Vagina (tissue), 2 donors: Measurements from ENCODE around the gene CPM. TPM values are rescaled to one million over a fixed set of nuclear protein-coding genes. Genes with fewer than 3 reads are reported as not detected.

Experiments used
- DNase-seq, 2 donors: peaks; one replicate each; pipeline ENCODE4 v3.0.0-alpha.2; 2017; ENCODE audit errors: extremely low spot score in 2 of 2
- H3K27ac ChIP-seq: fragments of 200-600 bp; sonication (generic); one replicate; pipeline ENCODE4 v1.5.1; 2019
- H3K27me3 ChIP-seq: fragments of 200-600 bp; sonication (generic); one replicate; pipeline ENCODE4 v1.5.1; 2019
- H3K36me3 ChIP-seq, 2 donors: fragments of 200-600 bp; sonication (generic); one replicate each; pipeline ENCODE4 v1.5.1; 2017 to 2019
- H3K4me1 ChIP-seq: fragments of 200-600 bp; sonication (generic); one replicate; pipeline ENCODE4 v1.5.1; 2019
- H3K4me3 ChIP-seq, 2 donors: fragments of 200-600 bp; sonication (generic); 1 replicate in 1 of 2; 2 replicates in 1 of 2; pipeline ENCODE4 v1.5.1; 2016 to 2019
- H3K9me3 ChIP-seq: fragments of 200-600 bp; sonication (generic); one replicate; pipeline ENCODE4 v1.5.1; 2019
- POLR2A ChIP-seq, 2 donors: fragments of 450-650 bp; IDR thresholded peaks; one replicate each; pipeline ENCODE4 v1.6.1; 2017; ENCODE audit warnings: antibody characterized with exemption in 2 of 2, mild to moderate bottlenecking in 2 of 2, moderate library complexity in 2 of 2
- POLR2AphosphoS5 ChIP-seq, 2 donors: sonication (generic); formaldehyde crosslinking; IDR thresholded peaks; one replicate each; pipeline ENCODE4 v1.9.0; 2017; ENCODE audit warnings: antibody characterized with exemption in 2 of 2, mild to moderate bottlenecking in 2 of 2, low read depth in 1 of 2; ENCODE audit not compliant: insufficient read depth in 1 of 2
- intact Hi-C: fragments of 100-400 bp; cut with DNase I; formaldehyde crosslinking; loops from one replicate; pipeline ENCODE4 v1.15.1; 2023
- total RNA-seq: library from RNA; depleted of rRNA; stranded (reverse); fragments of >200 nt; gene quantifications from one replicate; pipeline ENCODE4 v1.2.3, GENCODE V29; 2016
- TF ChIP-seq, protein P1 (sequence below), 3 experiments: fragments of 450-650 bp in 2 of 3; fragments of 200-600 bp in 1 of 3; sonication (generic) in 1 of 3; IDR thresholded peaks; one replicate each; pipeline ENCODE4 v1.5.1; 2017 to 2019; ENCODE audit warnings: antibody characterized with exemption in 3 of 3, mild to moderate bottlenecking in 2 of 3, moderate library complexity in 2 of 3

CPM gene
- total RNA-seq, 1 donor from 2014 or later = 35.4 TPM

DNA sequence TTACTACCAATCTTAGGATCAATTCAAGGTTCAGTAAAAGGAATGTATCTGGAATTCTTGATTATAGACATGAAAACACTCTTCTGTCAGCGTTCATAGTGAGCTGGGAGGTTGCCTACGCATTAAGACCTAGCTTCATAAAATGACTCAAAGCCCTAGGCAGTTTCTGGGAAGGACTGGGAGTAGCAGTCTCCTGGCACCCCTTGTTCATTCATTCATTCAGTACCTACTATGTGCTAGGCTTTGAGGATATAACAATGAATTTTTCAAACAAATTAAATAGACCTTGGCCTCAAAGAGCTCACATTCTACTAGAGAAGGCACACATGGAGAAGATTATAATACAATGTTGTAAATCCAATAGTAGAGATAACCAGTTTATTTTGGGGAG, 78.9 kb downstream of the CPM start:
- TF ChIP-seq, protein P1, sequence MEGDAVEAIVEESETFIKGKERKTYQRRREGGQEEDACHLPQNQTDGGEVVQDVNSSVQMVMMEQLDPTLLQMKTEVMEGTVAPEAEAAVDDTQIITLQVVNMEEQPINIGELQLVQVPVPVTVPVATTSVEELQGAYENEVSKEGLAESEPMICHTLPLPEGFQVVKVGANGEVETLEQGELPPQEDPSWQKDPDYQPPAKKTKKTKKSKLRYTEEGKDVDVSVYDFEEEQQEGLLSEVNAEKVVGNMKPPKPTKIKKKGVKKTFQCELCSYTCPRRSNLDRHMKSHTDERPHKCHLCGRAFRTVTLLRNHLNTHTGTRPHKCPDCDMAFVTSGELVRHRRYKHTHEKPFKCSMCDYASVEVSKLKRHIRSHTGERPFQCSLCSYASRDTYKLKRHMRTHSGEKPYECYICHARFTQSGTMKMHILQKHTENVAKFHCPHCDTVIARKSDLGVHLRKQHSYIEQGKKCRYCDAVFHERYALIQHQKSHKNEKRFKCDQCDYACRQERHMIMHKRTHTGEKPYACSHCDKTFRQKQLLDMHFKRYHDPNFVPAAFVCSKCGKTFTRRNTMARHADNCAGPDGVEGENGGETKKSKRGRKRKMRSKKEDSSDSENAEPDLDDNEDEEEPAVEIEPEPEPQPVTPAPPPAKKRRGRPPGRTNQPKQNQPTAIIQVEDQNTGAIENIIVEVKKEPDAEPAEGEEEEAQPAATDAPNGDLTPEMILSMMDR (IDR thresholded peaks at IDR 0.05) = no peak
- TF ChIP-seq POLR2A (IDR thresholded peaks at IDR 0.05) (no peak), POLR2AphosphoS5 (IDR thresholded peaks at IDR 0.05; ENCODE audit: insufficient read depth in 1 of 2, low read depth in 1 of 2) (no peak)
- intact Hi-C loops = no loop called here
- Histone ChIP-seq H3K4me3 (no peak overlapping the region), H3K4me1 (no peaks in the 10 kb centered on the region), H3K27me3 (no peaks in the 10 kb centered on the region), H3K9me3 (no peaks in the 10 kb centered on the region), H3K27ac (no peak overlapping the region), H3K36me3 (no peaks in the 10 kb centered on the region)
- no peak for DNase-seq

DNA sequence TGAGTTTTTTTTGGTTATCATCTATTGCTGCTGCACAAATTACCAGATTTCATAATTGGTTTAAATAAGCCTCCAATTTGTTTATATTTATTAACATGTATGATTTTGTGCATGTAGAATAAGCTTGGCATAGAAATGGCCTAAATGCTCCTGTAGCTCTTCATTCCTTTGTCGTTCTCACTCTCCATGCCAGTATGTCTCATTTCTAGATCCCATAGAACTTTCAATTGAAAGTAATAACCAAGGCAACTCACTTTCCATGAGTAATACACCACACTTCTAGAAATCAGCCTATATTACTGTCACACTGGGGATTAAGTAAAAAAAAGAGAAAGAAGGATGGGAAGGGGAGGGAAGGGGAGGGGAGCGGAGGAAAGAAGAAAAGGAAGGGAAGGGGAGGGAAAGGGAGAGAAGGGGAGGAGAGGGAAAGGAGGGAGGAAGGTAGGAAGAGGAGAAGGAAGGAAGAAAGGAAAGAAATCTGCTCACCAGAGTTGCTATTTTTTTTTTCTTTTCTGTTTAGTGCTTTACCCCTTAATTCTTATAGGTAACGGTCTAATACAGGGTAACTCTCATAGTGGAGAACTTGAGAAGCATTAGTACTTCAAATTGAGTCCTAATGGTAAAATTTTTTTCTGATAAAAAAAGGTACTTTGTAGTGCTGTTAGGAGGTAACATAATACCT, 79.4 kb downstream of the CPM start:
- no peaks in the 10 kb centered on the region for H3K4me1 ChIP-seq
- TF ChIP-seq POLR2A (IDR thresholded peaks at IDR 0.05) (no peak), POLR2AphosphoS5 (IDR thresholded peaks at IDR 0.05; ENCODE audit: insufficient read depth in 1 of 2, low read depth in 1 of 2) (no peak)
- intact Hi-C loops = no loop called here
- no peaks in the 10 kb centered on the region for H3K36me3 ChIP-seq
- no peaks in the 10 kb centered on the region for H3K9me3 ChIP-seq
- H3K27me3 ChIP-seq = no peaks in the 10 kb centered on the region
- no peak overlapping the region for H3K27ac ChIP-seq
- DNase-seq = no peak
- no peak overlapping the region for H3K4me3 ChIP-seq

- no peaks in the 10 kb centered on the region for H3K4me1 ChIP-seq
- H3K9me3 ChIP-seq = no peaks in the 10 kb centered on the region
- DNase-seq = no peak
- TF ChIP-seq, protein P1 (IDR thresholded peaks at IDR 0.05) = no peak
- TF ChIP-seq POLR2A (IDR thresholded peaks at IDR 0.05) = no peak
- no peak for TF ChIP-seq POLR2AphosphoS5 (IDR thresholded peaks at IDR 0.05; ENCODE audit: insufficient read depth in 1 of 2, low read depth in 1 of 2)
- H3K27me3 ChIP-seq = no peaks in the 10 kb centered on the region
- H3K27ac ChIP-seq = no peak overlapping the region
- H3K36me3 ChIP-seq = no peaks in the 10 kb centered on the region
- intact Hi-C loops = no loop called here
- H3K4me3 ChIP-seq = no peak overlapping the region
Measured at GRCh38 chr12:68851592-68852306, 81.2 kb downstream of the CPM start.

GRCh38 chr12:68850390-68850789, 82.6 kb downstream of the CPM start:
- no peaks in the 10 kb centered on the region for H3K27me3 ChIP-seq
- H3K27ac ChIP-seq = no peak overlapping the region
- no peaks in the 10 kb centered on the region for H3K4me1 ChIP-seq
- H3K36me3 ChIP-seq = no peaks in the 10 kb centered on the region
- H3K4me3 ChIP-seq = no peak overlapping the region
- TF ChIP-seq, protein P1 (IDR thresholded peaks at IDR 0.05) = no peak
- TF ChIP-seq POLR2A (IDR thresholded peaks at IDR 0.05) (no peak), POLR2AphosphoS5 (IDR thresholded peaks at IDR 0.05; ENCODE audit: insufficient read depth in 1 of 2, low read depth in 1 of 2) (no peak)
- no peaks in the 10 kb centered on the region for H3K9me3 ChIP-seq
- intact Hi-C loops = no loop called here
- DNase-seq = no peak

- Histone ChIP-seq H3K9me3 (no peaks in the 10 kb centered on the region), H3K4me1 (no peaks in the 10 kb centered on the region)
Measured at GRCh38 chr12:68846811-68847210, 86.2 kb downstream of the CPM start.

More at GRCh38 chr12:68846811-68847210, 86.2 kb downstream of the CPM start:
- Histone ChIP-seq H3K36me3 (peaks cover 0 to 5% of the 10 kb centered on the region in 2 donors), H3K27me3 (no peaks in the 10 kb centered on the region), H3K27ac (no peak overlapping the region), H3K4me3 (no peak overlapping the region)
- no peak for TF ChIP-seq POLR2AphosphoS5 (IDR thresholded peaks at IDR 0.05; ENCODE audit: insufficient read depth in 1 of 2, low read depth in 1 of 2)
- TF ChIP-seq, protein P1 (IDR thresholded peaks at IDR 0.05) = no peak
- TF ChIP-seq POLR2A (IDR thresholded peaks at IDR 0.05) = no peak
- intact Hi-C loops = no loop called here
- DNase-seq = no peak
